ENCODE measurements around the gene GPR137.

GPR137 gene

DNA sequence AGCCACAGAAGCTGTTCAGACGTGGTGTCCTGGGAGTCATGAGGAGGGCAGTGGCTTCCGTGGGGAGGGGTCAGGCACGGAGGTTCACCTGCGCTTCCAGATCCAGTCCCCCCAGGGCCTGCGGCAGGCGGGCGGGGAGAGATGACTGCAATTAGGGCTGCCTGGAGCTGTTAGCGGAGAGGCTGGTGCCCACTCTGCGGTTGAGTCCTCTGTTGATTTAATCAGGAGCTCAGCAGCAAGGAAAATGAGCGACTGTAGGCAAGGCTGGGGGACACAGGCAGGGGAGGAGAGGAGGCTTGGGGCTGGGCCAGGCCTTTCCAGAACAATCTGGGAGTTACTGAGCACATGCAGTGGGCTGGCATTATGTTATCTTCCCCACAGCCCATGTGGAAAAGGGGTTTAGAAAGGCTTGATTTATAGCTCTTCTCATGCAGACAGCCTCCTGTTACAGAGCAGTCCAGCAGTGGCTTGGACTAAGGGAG, 21.2 kb upstream of the GPR137 start:
- no peak for DNase-seq (ENCODE audit: low spot score)

DNA sequence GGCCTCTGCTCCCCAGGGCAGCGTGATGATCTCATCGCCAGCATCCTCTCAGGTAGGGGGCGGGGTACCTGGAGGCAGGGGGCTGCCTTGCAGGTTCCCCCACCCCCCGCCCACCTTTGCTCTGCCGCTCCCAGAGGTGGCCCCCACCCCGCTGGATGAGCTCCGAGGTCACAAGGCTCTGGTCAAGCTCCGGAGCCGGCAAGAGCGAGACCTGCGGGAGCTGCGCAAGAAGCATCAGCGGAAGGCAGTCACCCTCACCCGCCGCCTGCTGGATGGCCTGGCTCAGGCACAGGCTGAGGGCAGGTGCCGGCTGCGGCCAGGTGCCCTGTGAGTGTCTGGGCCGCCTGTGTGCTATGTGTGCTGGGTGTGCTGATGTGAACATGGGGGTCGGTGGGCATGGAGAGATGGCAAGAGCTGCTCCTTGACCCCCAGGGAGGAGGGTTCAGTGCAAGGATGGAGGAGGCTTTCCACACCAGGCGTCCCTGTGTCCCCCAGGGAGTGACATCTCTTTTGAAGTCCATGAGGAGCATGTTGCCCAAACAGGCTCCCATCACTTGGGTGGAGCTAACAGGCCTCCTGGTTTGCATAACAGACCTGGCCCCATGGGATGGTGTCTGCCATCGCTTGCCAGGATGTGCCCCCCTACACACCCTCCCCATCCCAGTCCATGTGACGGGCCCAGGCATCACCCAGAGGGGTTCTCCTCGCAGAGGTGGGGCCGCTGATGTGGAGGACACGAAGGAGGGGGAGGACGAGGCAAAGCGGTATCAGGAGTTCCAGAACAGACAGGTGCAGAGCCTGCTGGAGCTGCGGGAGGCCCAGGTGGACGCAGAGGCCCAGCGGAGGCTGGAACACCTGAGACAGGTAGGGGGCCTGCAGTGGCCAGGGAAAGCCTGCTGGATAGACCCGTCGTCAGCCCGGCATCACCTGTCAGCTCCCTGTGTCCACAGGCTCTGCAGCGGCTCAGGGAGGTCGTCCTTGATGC, 20.2 kb upstream of the GPR137 start:
- no peak for DNase-seq (ENCODE audit: low spot score)

DNA sequence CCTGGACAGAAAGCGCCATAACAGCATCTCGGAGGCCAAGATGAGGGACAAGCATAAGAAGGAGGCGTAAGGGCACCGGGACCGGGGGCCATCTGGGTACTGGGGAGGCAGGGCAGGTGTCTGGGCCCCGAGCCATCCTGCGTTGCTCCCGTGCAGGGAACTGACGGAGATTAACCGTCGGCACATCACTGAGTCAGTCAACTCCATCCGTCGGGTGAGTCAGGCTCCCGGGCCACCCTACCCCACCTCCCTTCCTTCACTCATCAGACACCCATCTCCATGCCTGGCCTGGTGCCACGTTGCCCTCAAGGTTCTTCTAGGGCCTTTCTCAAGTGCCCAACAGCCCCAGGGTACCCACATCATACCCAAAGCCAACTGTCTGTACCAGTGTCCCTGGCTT, 19.3 kb upstream of the GPR137 start:
- no peak for DNase-seq (ENCODE audit: low spot score)

DNA sequence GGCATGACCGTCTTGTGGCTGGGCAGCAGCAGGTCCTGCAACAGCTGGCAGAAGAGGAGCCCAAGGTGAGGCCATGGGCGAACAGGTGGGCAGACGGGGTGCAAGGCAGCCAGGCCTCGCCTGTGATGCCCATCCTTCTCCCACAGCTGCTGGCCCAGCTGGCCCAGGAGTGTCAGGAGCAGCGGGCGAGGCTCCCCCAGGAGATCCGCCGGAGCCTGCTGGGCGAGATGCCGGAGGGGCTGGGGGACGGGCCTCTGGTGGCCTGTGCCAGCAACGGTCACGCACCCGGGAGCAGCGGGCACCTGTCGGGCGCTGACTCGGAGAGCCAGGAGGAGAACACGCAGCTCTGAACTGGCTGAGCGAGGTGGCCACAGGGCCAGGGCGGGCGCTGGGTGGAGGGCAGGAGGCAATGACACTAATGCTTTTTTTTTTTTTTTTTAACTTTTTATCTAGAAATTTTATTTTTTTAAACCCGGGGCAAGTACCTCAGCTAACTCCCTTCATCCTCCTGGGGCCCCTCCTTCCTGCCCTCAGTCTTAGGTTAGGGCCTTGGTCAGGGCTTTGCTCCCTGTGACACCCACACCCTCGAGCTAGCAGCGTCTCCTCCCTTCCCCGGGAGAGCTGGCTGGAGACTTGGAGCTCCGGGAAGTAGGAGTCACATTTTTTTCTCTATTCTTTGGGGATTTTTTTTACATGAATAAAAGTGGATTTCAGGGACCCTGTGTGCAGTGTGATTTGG, 18.3 kb upstream of the GPR137 start:
- DNase-seq (ENCODE audit: low spot score) = no peak

DNA sequence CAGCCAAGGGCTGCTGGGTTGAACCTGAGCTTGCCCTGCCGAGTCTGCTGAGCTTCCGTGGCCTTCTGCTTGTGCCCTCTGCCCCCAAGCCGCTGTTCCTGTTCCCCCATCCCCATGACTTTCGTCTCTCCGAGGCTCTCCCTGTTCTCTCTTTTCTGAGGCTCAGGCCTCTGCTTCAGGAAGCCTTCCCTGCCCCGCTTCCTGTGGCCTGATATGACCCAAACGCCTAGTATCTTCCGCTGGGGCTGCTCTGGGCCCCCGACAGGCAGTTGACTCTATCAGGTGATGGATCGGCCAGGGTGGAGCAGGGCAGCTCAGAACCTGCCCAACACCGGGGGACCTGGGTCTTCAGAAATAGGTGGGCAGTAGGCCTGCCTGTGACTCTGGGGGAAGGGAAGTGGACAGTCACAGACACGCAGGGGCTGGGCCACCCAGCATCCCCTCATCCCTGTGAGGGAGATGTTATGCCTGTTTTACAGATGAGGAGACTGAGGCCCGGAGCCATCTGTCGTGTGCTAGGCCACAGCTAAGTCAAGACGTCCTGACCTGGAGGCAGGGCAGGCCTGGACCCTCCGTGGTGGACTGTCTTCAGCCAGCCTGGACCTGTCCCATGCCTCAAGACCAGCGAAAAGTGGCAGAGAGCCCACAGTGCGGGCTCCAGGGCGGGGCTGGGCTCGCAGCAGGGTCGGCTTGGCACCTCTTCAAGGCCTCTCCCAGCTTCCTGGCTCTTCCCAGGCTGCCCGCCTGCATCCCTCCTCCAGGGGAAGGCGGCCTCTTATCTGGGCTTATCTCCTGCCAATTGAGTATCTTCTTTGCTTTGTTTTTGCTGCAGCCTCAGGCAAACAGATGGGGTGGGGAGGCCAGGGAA, 17.4 kb upstream of the GPR137 start:
- no peak for DNase-seq (ENCODE audit: low spot score)

DNA sequence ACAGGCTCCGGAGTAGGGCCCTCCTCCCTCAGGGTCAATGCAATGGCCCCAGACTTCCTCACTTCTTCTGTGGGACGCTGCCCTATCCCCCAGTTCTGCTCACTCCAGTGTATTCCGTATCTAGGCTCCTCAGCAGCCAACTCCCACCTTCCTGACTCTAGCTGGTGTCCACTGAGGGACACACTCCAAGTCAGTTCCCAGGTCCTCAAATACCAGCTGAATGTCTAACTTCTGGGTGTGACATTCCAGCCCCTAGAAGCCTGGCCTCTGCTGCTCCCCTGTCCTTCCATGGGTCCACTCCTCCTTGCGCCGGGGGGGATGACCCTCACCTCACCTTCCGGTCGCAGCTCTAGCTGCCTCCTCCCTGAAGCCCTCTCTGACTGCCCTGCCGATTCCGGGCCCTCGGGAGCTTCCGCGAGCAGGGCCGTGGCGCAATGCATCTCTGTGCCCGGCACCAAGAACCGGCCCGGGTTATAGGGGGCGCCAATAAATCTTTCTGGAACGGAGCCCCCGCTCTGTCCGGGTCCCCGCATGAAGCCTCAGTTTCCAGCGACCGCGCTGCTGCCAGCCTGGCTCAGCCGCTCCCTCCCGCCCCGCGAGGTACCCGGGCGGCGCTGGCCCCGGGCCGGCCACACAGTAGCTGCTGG, 16.6 kb upstream of the GPR137 start:
- DNase-seq (ENCODE audit: low spot score) = peak; percentile 74

DNA sequence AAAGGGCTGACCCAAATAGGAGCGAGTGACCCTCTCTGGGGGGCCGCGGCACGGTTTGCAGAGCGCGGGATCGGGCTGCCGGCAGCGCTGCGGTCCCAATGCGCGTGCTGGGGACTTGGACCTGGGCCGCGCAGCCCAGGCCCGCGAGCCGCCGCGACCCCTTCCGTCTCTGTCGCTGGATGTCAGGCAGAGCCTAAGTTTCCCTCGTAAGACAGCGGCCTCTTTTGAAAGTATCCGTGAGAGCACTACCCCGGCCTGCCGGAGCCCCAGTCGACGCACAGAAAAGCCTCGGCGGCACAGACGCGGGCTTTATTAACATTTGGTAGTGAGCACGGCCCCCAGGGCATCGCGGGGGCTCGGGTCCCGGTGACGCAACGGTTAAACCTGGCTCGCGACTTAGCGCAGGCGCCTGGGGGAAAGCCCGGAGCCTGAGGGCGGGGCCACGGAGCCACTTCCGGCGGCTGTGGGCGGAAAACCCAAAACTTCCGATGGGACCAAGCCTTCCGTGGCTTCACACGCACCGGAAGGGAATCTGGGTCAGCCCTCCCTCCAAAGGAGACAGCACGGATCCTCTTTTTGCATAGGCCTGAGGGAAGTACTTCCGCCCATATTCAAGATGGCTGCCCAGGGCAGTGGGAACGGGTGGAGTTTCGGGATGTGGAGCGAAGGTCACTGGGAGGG, 16.0 kb upstream of the GPR137 start:
- DNase-seq (ENCODE audit: low spot score) = peak; percentile 98

DNA sequence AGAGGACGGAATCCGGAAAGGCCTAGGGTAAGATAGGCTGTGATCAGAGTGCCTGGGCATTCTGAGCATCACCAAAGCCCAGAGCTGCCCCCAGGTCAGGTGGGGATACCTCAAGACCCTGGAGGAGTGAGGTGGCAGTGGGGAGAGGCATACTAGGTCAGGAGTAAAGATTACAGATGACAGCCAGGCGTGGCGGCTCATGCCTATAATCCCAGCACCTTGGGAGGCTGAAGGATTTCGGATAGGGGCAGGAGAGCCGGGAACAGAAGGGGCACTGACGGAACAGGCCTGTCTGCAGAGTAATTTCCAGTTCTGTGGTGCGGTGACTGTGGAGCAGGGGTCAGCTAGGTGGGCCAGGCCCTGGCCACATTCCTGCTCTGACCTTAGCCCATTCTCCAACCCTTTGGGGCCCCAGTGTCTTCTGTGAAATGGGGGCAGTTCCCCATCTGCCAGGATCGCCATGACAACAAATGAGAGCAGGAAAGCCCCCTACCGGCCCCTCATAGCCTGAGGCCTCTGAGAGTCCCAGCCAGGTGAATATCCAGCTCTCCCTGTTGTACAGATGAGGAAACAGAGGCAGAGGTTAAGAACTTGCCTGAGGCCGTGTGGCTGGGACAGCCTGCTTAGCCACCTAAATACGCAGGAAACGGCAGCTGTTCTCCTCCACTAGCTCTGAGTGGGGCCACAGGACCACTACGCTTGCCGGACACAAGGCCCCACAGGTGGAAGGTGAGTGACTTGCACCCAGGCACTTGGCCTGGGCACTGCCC, 10.4 kb upstream of the GPR137 start:
- DNase-seq (ENCODE audit: low spot score) = no peak

DNA sequence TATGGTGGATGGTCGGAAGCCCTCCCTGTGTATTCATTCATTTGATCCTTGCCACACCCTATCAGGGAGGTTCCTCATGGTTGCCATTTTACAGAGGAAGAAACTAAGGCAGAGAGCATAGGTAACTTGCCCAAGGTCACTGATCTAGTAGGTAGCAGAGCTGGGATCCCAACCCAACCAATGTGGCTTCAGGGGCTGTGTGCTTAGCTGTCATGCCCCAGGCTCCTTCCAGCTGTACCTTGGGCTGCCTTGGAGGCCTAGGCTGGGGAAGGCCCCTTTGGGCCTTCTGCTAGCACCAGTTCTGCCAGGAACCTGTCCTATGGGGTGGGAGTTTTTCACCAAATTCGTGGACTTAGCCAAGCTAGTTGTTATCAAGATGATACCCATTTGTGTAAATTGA, 9.8 kb upstream of the GPR137 start:
- no peak for DNase-seq (ENCODE audit: low spot score)

DNA sequence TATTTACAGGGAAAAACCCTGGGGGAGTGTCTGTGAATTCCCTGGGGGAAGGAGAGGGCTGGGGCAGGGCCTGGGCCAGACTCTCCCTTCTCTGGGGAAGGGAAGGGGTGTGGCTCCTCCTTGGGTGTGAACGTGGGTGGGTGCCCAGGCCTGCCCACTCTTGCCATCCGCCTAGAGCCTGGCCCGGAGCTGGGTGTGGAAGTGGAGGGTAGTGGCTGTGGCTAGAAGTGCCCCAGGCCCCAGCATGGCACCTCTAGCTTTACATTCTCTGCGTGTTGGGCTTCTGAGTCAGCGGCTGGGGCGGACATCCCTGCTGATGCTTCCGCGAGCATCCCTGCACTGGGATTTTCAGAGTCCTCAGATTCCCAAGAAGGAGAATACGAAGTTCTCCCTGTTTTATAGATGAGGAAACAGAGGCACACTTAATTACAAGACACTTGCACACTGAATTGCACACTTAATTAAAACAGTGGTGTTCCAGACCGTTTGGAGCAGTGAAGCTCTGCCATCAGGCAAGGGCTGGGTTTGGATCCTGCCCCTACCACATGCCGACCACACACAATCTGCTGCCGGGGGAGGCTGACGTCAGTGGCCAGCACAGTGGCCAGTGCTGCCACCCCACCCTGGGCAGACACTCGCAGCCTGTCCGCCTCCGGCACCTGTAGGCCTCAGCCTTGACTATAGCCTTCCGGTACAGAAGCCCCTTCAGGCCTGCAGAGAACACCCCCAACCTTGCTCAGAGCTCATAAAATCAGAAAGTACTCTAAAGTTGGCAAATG, 8.8 kb upstream of the GPR137 start:
- no peak for DNase-seq (ENCODE audit: low spot score)

DNA sequence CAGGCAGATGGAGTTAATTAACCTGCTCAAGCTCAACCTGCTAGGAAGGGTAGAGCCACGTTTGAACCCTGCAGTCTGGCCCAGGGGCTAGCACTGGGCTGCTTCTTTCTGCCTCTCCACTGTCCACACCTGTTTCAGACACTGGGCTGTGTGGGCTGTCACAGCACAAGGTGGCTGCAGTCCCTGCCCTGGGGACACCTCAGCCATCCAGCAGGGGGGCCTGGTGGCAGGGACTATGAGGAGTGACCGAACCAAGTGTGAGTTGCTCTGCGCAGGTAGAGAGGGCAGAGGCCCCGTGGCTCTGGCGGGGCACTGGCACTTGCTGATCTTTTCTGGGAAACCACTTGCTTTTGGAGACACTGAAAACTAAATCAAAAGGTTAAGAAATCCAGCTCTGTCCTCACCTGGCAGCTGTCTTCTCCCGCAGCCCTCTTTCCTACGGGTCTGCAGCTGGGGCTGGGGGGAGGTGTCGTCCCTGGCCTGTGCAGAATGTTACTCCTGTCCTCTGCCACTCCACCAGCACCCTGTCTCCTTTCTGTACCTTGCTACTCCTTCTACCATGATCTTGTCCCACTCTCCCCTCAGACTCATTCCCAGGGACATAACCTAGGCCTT, 7.0 kb upstream of the GPR137 start:
- no peak for DNase-seq (ENCODE audit: low spot score)

DNA sequence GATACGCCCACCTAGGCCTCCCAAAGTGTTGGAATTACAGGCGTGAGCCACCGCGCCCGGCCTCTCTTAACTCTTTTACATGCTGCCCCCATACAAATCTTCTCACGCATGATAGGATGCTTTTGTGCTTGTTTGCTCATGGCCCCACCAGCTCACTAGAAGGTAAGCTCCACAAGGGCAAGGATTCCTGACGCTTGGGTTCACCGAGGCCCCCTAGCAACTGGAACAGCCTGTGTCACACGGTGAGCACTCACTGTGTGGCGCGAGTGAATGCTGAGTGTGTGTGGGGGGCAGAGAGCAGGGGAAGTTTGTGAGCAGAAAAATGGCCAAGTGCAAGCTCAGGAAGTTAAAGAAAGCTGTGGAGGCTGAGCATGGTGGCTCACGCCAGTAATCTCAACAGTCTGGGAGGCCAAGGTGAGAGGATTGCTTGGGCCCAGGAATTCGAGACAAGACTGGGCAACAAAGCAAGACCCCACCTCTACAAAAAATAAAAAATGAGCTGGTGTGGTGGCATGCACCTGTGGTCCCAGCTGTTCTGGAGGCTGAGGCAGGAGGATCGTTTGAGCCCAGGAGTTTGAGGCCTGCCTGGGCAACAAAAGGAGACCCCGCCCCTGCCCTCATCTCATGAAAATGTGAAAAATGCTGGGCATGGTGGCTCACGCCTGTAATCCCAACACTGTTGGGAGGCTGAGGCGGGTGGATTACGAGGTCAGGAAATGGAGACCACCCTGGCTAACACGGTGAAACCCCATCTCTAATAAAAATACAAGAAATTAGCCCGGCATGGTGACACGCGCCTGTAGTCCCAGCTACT, 3.5 kb upstream of the GPR137 start:
- no peak for DNase-seq (ENCODE audit: low spot score)

DNA sequence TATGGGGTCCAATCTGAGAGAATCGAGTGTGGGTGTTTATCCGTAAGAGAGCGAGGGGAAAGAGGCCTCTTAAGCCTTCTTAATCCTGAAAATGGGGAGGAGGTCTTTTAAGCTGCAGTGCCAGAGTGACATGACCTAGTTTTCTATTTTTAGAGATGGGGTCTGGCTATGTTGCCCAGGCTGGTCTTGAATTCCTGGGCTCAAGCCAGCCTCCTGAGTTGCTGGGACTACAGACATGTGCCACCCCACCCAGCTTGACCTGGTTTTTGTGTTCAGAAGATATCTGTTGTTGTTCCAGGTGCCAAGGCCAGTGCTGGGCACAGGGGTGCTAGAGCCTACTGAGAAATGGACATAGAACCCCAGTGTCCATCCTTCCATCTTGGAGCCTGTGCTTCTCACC, 2.6 kb upstream of the GPR137 start:
- no peak for DNase-seq (ENCODE audit: low spot score)

DNA sequence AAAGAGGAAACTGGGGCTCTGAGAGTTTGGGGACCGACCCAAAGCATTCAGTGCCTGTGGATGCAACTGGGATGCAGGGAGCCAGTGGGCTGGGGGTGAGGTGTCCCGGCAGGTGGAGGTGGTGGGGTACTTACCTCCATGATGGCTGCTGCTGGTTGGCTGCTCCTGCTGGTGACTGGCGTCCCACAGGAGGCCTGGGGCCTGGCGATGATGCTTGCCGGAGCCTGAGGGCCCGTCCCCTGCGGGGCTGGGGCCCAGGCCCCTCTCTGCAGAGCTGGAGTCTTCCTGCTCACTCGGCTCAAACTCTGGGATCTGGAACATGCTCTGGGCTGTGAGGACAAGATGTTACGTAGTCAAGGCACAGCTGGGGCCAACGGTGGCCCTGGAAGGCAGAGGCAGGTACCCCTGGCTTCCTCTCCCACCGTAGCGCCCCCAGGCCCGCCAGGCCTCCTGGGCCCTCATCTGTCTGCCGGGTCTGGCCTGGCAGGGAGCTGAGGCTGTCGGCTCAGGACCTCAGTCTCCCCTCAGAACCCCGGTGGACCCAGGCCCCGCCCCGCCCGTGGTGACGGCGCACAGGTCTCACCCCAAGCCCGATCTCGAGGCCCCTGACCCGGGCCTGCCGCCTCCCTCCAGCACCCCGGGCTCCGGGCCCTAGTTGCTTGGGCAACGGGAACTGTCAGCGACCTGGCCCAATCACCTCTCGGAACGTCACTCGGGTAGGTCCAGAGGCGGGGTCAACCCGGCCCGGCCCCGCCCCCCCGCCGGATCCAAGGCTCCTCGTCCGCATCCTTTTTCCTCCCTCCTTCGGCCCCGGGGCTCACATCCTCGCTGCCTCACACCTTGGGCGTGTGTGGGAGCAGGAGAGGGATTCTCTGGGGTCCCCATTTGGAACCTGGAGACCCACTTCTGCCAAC, 1.3 kb upstream of the GPR137 start, which contains the start of gene BAD:
Gene BAD, minus strand, starts transcription at position 618 of the 914 bp plus-strand sequence. Its CDS starts 297 bp downstream, at position 321.
- DNase-seq (ENCODE audit: low spot score) = peak; percentile 97

DNA sequence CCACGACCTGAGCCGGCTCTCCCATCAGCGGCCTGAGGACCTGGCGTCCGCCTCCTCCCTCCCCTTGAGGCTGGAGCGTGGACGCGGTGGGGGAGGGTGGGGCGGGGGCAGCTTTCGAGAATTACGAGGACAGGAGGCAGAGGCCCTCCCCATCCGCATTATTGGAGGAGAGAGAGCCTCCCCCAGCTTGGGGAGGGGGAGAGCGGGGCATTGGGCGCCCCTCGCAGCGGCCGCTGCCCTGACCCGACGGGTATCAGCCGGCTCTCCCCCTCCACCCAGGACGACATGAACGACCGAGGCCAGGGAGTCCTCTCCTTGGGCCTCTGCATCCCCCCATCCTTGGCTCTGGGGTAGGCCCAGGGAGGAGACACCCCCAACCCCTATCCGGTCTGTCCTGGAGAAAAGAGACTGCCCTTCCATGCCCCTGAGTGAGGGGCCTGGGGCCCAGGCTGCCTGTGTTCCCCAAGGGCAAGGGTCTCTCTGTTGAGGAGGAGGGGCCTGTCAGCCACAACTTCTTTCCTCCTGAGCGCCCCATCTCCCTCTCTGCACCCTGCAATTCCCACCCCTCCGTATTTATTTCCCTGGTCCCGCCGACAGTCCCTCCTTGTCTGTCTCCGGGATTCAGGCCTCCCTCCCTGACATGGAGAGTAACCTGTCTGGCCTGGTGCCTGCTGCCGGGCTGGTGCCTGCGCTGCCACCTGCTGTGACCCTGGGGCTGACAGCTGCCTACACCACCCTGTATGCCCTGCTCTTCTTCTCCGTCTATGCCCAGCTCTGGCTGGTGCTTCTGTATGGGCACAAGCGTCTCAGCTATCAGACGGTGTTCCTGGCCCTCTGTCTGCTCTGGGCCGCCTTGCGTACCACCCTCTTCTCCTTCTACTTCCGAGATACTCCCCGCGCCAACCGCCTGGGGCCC, 495 bp downstream of the GPR137 start:
- no peak for DNase-seq (ENCODE audit: low spot score)

DNA sequence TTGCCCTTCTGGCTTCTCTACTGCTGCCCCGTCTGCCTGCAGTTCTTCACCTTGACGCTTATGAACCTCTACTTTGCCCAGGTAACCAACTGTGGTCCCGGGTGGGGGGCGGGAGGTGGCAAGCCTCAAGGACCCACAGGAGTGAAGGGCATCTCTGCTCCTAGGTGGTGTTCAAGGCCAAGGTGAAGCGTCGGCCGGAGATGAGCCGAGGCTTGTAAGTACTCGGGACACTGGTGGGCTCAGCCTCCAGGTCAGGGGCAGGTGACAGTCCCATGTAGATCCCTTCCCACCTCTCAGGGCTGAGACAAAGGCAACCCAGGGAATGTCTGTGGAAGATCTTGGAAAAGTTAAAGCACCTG, 1.1 kb downstream of the GPR137 start:
- DNase-seq (ENCODE audit: low spot score) = no peak

Measured in ecto neural progenitor cell (in vitro differentiated cells).